ENCODE results near the gene SEC24C. TPM values are rescaled to one million over a fixed set of nuclear protein-coding genes. Genes with fewer than 3 reads are reported as not detected.

Gene SEC24C
- total RNA-seq, 4 donors from 2014 or later: 56.2 to 95.2 (median 83.9) TPM

GRCh38 chr10:73814276-73814895 is 70.2 kb downstream of the SEC24C start:
- TF ChIP-seq POLR2A (IDR thresholded peaks at IDR 0.05) (no peak), CTCF (IDR thresholded peaks at IDR 0.05) (no peak)
- peaks cover 22 to 48% of the 10 kb centered on the region in 2 donors for H3K4me1 ChIP-seq
- H3K27me3 ChIP-seq: no peaks in the 10 kb centered on the region
- intact Hi-C loops (cut with DNase I): loop anchor here (10.0 kb wide), 1 partner anchor 60 kb away; the partner anchor contains the start of gene CAMK2G
- H3K27ac ChIP-seq: no peak overlapping the region
- peaks cover 0 to 3% of the 10 kb centered on the region in 2 donors for H3K36me3 ChIP-seq
- no peak for DNase-seq
- no peak overlapping the region for H3K4me3 ChIP-seq (replicated peaks in 1 of 3)
- 90 to 93% methylated on average over 13 of the region's 13 CpGs for WGBS, 2 donors
- no peaks in the 10 kb centered on the region for H3K9me3 ChIP-seq

DNA sequence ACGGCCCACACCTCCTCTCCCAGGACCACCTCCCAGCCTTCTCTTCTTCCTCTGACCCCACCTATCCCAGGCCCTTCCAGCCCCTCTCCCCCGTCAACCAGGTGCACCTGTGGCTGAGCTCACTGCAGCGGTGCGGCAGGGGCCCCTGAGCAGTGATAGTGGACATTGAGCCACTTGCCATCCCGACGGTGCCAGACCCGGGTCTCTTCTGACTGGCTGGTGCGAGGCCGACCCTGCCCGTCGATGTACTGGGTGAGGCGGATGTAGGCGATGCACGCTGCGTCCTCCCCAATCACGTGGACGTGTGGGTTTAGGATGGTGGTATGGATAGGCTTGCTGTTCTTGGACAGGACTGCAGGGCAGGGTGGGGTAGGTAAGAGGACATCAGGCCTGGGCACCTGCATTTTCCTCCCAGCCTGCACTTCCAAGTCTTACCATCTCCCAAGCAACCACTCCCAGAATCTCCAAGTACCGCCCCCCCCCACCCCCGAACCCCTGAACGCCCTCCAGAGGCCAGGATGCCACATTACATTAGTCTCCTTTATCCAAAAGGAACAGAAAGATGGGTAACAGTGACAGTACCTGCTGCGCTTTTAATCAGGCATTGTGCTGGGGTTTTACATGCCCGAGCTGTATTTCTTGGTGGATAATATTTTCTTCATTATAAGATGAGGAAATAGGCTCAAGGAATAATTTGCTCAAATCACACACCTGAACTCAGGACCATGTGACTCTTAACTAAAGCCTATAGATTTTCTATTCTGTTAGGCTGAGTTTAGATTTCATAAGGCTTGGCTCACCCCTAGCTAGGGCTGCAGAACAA is 70.9 kb downstream of the SEC24C start:
- peaks cover 0 to 3% of the 10 kb centered on the region in 2 donors for H3K36me3 ChIP-seq
- DNase-seq: no peak

DNA sequence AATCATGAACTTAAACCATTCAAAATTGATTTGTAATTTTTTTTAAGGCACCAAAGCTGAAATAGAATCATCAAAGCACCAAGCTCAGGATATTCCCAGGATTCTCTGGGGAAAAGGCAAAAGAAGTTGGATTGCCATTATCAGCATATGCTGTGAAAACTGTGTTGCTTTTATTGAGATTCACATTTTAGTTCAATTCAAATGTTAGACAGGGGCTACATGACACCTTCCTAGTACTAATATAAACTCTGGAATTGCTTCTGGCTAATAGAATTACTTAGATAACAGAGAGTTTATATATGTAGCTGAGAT is 71.5 kb downstream of the SEC24C start:
- no peak for TF ChIP-seq POLR2A (IDR thresholded peaks at IDR 0.05)
- TF ChIP-seq CTCF (IDR thresholded peaks at IDR 0.05): no peak
- H3K9me3 ChIP-seq: no peaks in the 10 kb centered on the region
- H3K4me3 ChIP-seq (replicated peaks in 1 of 3): no peak overlapping the region
- peak overlapping the region in 1 of 3 donors; percentile 29 for H3K27ac ChIP-seq
- peaks cover 24 to 43% of the 10 kb centered on the region in 2 donors for H3K4me1 ChIP-seq
- H3K27me3 ChIP-seq: no peaks in the 10 kb centered on the region
- no peak for DNase-seq
- intact Hi-C loops (cut with DNase I): loop anchor here (10.0 kb wide), 1 partner anchor 59 kb away; the partner anchor contains the start of gene CAMK2G
- peaks cover 0 to 3% of the 10 kb centered on the region in 2 donors for H3K36me3 ChIP-seq

More for the DNA sequence above, 70.9 kb downstream of the SEC24C start:
- TF ChIP-seq CTCF (IDR thresholded peaks at IDR 0.05) (peak in 1 of 6 experiments; percentile 9), POLR2A (IDR thresholded peaks at IDR 0.05) (no peak)
- H3K4me1 ChIP-seq: peaks cover 28 to 48% of the 10 kb centered on the region in 2 donors
- 83 to 85% methylated on average over 22 of the region's 22 CpGs for WGBS, 2 donors
- H3K27me3 ChIP-seq: no peaks in the 10 kb centered on the region
- peak overlapping the region in 1 of 3 donors; percentile 29 for H3K27ac ChIP-seq
- intact Hi-C loops (cut with DNase I): loop anchor here (10.0 kb wide), 1 partner anchor 60 kb away; the partner anchor contains the start of gene CAMK2G
- no peak overlapping the region for H3K4me3 ChIP-seq (replicated peaks in 1 of 3)
- no peaks in the 10 kb centered on the region for H3K9me3 ChIP-seq

- intact Hi-C loops (cut with DNase I): loop anchor here (10.0 kb wide), 1 partner anchor 58 kb away; the partner anchor contains the start of gene CAMK2G
- WGBS, 2 donors: 69 to 74% methylated on average over 10 of the region's 10 CpGs
- TF ChIP-seq CTCF (IDR thresholded peaks at IDR 0.05) (no peak), POLR2A (IDR thresholded peaks at IDR 0.05) (no peak)
- H3K27ac ChIP-seq: peak overlapping the region; percentile 53 to 68 (median 68)
- no peak overlapping the region for H3K4me3 ChIP-seq (replicated peaks in 1 of 3)
- peak; percentile 93 to 95 for DNase-seq
- no peaks in the 10 kb centered on the region for H3K27me3 ChIP-seq
- H3K9me3 ChIP-seq: no peaks in the 10 kb centered on the region
- H3K4me1 ChIP-seq: peaks cover 23 to 42% of the 10 kb centered on the region in 2 donors
- peaks cover 0 to 3% of the 10 kb centered on the region in 2 donors for H3K36me3 ChIP-seq
Measured at GRCh38 chr10:73816917-73817729, 73.0 kb downstream of the SEC24C start.

All from thyroid gland (tissue), 4 donors.